ENCODE data around the gene PKP3.
"Not testable (repeated sequence)": the region's sequence is repeated elsewhere in the genome, so short reads cannot be mapped to it uniquely, and the experiment has no call there.

Gene PKP3

GRCh38 chr11:394858-395655, 1.0 kb downstream of the PKP3 start:
- DNase-seq (ENCODE audit: low read depth in 2 of 2) = no peak

GRCh38 chr11:395866-396265, 1.9 kb downstream of the PKP3 start:
- no peak for DNase-seq (ENCODE audit: low read depth in 2 of 2)

GRCh38 chr11:396511-396947, 2.5 kb downstream of the PKP3 start:
- DNase-seq (ENCODE audit: low read depth in 2 of 2) = no peak

- DNase-seq (ENCODE audit: low read depth in 2 of 2) = no peak
These were observed 3.0 kb downstream of the PKP3 start for GRCh38 chr11:396948-397548.

- DNase-seq (ENCODE audit: low read depth in 2 of 2) = no peak
These were observed 4.8 kb downstream of the PKP3 start for GRCh38 chr11:398826-399225.

GRCh38 chr11:399731-400211, 5.8 kb downstream of the PKP3 start:
- no peak for DNase-seq (ENCODE audit: low read depth in 2 of 2)

- DNase-seq (ENCODE audit: low read depth in 2 of 2) = no peak
These were observed 6.3 kb downstream of the PKP3 start for GRCh38 chr11:400241-400689.

- not testable (repeated sequence) for DNase-seq (ENCODE audit: low read depth in 2 of 2)
These were observed 7.2 kb downstream of the PKP3 start for GRCh38 chr11:401196-401595.

GRCh38 chr11:403021-403760, 9.2 kb downstream of the PKP3 start:
- no peak for DNase-seq (ENCODE audit: low read depth in 2 of 2)

GRCh38 chr11:403761-404431, 9.9 kb downstream of the PKP3 start:
- DNase-seq (ENCODE audit: low read depth in 2 of 2) = no peak

- DNase-seq (ENCODE audit: low read depth in 2 of 2) = no peak
These were observed 10.7 kb downstream of the PKP3 start for GRCh38 chr11:404551-405264.

- DNase-seq (ENCODE audit: low read depth in 2 of 2) = no peak
These were observed 11.4 kb downstream of the PKP3 start for GRCh38 chr11:405323-405953.

GRCh38 chr11:405954-406795, 12.2 kb downstream of the PKP3 start:
- no peak for DNase-seq (ENCODE audit: low read depth in 2 of 2)

- peak; percentile 56 to 68 for DNase-seq (ENCODE audit: low read depth in 2 of 2)
These were observed 13.0 kb downstream of the PKP3 start for GRCh38 chr11:406796-407650.

GRCh38 chr11:407651-408123, 13.7 kb downstream of the PKP3 start:
- no peak for DNase-seq (ENCODE audit: low read depth in 2 of 2)

- no peak for DNase-seq (ENCODE audit: low read depth in 2 of 2)
These were observed 14.4 kb downstream of the PKP3 start for GRCh38 chr11:408154-409007.

GRCh38 chr11:409008-409599, 15.1 kb downstream of the PKP3 start:
- DNase-seq (ENCODE audit: low read depth in 2 of 2) = no peak

Measured in fibroblast of skin of left quadriceps (primary cell).